ENCODE measurements around the gene FAM118A. TPM values are rescaled to one million over a fixed set of nuclear protein-coding genes. Genes with fewer than 3 reads are reported as not detected.
"Not testable (repeated sequence)": the region's sequence is repeated elsewhere in the genome, so short reads cannot be mapped to it uniquely, and the experiment has no call there.

FAM118A gene
- total RNA-seq, 1 donor from 2014 or later: 32.0 TPM

DNA sequence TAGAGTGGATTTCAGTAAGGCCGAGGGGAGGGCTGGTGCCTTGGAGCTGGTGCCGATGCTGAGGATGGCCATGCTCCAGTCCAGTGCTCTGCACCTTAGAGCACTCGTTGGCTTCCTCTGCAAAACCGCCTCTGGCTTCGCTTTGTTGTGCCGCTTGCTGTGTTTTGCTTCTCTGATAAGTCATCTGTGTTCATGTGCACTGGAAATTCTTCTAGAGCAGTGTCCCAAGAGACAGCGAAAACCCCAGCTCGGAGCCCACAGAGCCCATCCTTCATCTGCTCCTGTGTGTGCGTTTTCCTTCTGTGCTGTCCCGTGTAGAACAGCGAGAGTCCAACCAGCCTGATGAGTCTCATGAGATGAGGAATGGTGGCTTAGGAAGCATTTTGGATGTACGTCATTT lies 12.1 kb downstream of the FAM118A start:
- Mint-ChIP-seq H3K27me3 (no peaks in the 10 kb centered on the region), H3K36me3 (ENCODE audit: low read depth) (peaks cover 42% of the 10 kb centered on the region), H3K4me1 (peaks cover 52% of the 10 kb centered on the region), H3K4me3 (peak overlapping the region; percentile 35), H3K27ac (peak overlapping the region; percentile 66), H3K9me3 (no peaks in the 10 kb centered on the region)
- DNase-seq: no peak
- intact Hi-C loops (cut with micrococcal nuclease): no loop called here

DNA sequence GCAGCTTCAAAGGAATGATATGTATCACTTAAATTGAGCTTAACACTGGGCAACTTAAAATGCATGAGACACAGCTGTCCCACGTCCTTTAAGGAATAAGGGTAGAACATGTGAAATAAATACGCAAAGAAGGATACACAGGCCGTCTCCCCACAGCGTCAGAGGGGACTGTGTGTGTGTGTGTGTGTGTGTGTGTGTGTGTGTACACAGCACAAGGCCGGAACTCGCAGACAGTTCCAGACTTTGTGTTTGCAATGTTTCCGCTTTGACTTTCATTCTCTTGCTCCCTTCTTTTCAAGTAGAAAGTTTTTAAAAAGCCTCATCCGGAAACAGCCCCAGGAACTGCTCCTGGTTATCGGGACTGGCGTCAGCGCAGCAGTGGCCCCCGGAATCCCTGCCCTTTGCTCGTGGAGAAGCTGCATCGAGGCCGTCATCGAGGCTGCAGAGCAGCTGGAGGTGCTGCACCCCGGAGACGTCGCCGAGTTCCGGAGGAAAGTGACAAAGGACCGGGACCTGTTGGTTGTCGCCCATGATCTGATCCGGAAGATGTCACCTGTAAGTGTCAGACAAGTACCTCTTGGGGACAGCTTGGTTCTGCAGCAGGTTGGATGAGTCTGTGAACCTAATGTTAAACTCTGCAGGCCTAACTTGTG lies 13.3 kb downstream of the FAM118A start:
- Mint-ChIP-seq H3K4me1 (peaks cover 43% of the 10 kb centered on the region), H3K27ac (peak overlapping the region; percentile 29), H3K4me3 (peak overlapping the region; percentile 32), H3K36me3 (ENCODE audit: low read depth) (peaks cover 50% of the 10 kb centered on the region), H3K9me3 (no peaks in the 10 kb centered on the region), H3K27me3 (no peaks in the 10 kb centered on the region)
- DNase-seq: no peak
- intact Hi-C loops (cut with micrococcal nuclease): no loop called here

DNA sequence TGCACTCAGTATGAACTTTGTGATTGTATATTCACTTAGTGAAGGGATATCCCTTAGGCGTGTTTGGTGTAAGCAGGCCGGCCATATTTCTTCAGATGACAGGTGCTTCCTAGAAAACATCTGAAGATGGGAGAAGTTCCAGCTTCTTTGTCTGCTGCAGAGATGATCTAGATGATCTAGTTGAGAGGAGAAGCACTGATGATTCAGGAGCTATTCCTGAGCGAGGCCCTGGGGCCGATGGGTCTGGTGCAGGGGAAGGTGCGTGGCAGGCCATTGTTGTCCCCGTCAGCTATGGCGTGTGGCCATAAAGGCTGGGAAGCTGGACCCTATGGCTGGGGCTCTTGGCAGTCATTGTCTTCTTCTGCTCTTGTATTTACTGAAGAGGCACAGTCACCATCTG lies 14.0 kb downstream of the FAM118A start:
- H3K4me3 Mint-ChIP-seq: peak overlapping the region; percentile 46
- intact Hi-C loops (cut with micrococcal nuclease): no loop called here
- peaks cover 51% of the 10 kb centered on the region for H3K36me3 Mint-ChIP-seq (ENCODE audit: low read depth)

DNA sequence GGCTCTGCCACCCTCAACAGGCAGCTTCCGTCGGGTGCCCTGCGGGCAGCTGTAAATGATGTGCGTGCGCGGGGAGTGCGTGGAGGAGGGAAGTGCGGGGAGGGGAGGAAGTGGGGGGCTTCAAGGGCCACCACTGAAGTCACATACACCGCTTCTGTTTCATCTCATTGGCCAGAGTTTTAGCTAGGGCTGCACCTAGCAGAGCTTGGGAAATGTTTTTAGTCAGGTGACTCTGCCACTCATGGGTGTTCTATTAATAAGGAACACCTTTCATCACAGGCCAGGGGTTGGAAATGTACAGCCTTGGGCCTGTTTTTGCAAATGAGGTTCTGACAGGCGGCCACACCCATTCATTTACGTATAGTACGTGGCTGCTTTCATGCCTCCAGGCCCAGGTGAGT lies 14.6 kb downstream of the FAM118A start:
- no peak for DNase-seq
- H3K4me1 Mint-ChIP-seq: peaks cover 33% of the 10 kb centered on the region
- intact Hi-C loops (cut with micrococcal nuclease): no loop called here
- H3K4me3 Mint-ChIP-seq: no peak overlapping the region
- H3K9me3 Mint-ChIP-seq: no peaks in the 10 kb centered on the region
- peaks cover 58% of the 10 kb centered on the region for H3K36me3 Mint-ChIP-seq (ENCODE audit: low read depth)
- H3K27me3 Mint-ChIP-seq: no peaks in the 10 kb centered on the region
- H3K27ac Mint-ChIP-seq: no peak overlapping the region

More for the DNA sequence above, 14.0 kb downstream of the FAM118A start:
- H3K27me3 Mint-ChIP-seq: no peaks in the 10 kb centered on the region
- no peak for DNase-seq
- no peaks in the 10 kb centered on the region for H3K9me3 Mint-ChIP-seq
- peaks cover 38% of the 10 kb centered on the region for H3K4me1 Mint-ChIP-seq
- H3K27ac Mint-ChIP-seq: peak overlapping the region; percentile 53

DNA sequence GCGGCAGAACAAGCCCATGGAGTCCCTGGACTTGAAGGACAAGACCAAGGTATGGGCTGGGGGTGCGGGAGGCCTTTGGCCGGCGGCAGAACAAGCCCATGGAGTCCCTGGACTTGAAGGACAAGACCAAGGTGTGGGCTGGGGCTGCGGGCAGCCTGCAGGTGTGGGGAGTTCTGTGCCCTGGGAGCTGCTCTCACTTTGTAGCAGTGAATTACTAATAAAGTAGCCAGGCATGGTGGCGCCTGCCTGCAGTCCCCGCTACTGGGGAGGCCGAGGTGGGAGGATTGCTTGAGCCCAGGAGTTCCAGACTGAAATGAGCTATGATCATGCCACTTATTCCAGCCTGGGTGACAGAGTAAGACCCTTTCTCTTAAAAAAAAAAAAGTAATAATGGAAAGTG lies 18.5 kb downstream of the FAM118A start:
- H3K27ac Mint-ChIP-seq; H3K27me3 Mint-ChIP-seq; H3K4me3 Mint-ChIP-seq; intact Hi-C loops (cut with micrococcal nuclease); DNase-seq; H3K9me3 Mint-ChIP-seq: not testable (repeated sequence)
- peaks cover 10% of the 10 kb centered on the region for H3K4me1 Mint-ChIP-seq
- H3K36me3 Mint-ChIP-seq (ENCODE audit: low read depth): peaks cover 58% of the 10 kb centered on the region

DNA sequence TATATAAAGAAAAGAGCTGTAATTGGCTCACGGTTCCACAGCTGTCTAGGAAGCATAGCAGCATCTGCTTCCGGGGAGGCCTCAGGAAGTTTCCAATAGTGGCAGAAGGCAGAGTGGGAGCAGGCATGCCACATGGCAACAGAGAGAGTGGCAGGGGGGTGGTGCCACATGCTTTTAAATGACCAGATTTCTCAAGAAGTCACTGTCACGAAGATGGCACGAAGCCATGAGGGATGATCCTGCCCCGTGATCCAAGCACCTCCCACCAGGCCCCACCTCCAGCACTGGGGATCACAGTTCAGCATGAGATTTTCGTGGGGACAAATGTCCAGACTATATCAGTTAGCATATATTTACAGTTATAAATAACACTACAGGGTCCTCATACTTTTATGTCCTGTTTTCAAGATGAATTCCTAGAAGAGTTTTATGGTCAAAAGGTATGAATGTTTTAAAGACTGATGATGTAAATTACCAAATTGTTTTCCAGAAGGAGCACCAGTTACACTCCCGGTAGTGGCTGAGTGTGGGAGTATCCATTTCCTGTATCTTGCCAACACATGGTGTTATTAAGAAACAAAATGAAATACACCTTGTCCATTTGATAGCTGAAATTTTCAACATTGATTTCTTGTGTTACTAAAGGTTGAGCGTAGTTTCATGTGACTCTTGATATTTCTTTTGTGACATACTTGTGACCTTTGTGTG lies 19.2 kb downstream of the FAM118A start:
- peak overlapping the region; percentile 25 for H3K27ac Mint-ChIP-seq
- no peak overlapping the region for H3K4me3 Mint-ChIP-seq
- peaks cover 51% of the 10 kb centered on the region for H3K36me3 Mint-ChIP-seq (ENCODE audit: low read depth)
- peaks cover 7% of the 10 kb centered on the region for H3K4me1 Mint-ChIP-seq
- no peaks in the 10 kb centered on the region for H3K27me3 Mint-ChIP-seq
- intact Hi-C loops (cut with micrococcal nuclease): no loop called here
- no peaks in the 10 kb centered on the region for H3K9me3 Mint-ChIP-seq
- no peak for DNase-seq

DNA sequence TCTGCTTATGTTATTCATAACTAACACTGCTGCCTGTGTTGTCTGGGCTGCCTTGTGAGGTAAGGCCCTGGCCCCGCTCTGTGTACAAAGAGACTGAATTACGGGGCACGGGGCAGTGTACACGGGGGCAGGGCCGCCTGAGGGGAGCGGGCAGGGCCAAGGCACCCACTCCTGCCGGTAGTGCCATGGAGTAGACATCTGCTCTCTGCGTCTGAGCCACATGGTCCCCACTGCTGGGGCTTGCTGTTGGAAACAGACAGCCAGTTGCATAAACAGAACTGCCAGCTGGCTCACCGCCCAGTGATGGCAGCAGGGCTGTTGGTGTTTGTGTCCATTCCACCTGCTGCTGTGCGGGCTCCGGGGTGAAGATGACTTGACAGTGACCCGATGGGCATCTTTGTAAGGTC lies 19.8 kb downstream of the FAM118A start:
- H3K4me1 Mint-ChIP-seq: peaks cover 5% of the 10 kb centered on the region
- peaks cover 51% of the 10 kb centered on the region for H3K36me3 Mint-ChIP-seq (ENCODE audit: low read depth)
- intact Hi-C loops (cut with micrococcal nuclease): no loop called here
- H3K27me3 Mint-ChIP-seq: no peaks in the 10 kb centered on the region
- peak overlapping the region; percentile 25 for H3K27ac Mint-ChIP-seq
- H3K9me3 Mint-ChIP-seq: no peaks in the 10 kb centered on the region
- no peak overlapping the region for H3K4me3 Mint-ChIP-seq
- DNase-seq: no peak

DNA sequence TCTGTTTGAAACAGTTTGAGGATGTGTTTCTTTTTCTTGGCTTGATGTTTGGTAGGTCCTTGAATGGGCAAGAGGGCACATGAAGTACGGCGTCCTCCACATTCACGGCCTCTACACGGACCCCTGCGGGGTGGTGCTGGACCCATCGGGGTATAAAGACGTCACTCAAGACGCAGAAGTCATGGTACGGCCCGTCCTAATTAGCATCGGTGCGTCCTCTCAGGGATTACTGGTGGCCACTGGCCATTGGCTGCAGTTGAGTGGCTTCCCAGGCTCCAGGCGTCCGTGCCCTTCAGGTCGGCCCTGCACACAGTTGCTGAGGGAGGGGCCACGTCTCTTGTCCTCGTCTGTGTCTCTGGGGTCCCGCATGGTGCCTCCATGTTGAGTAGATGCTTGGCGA lies 20.8 kb downstream of the FAM118A start:
- H3K27ac Mint-ChIP-seq: no peak overlapping the region
- intact Hi-C loops (cut with micrococcal nuclease): no loop called here
- no peak overlapping the region for H3K4me3 Mint-ChIP-seq
- H3K4me1 Mint-ChIP-seq: peaks cover 3% of the 10 kb centered on the region
- DNase-seq: no peak
- no peaks in the 10 kb centered on the region for H3K9me3 Mint-ChIP-seq
- peaks cover 50% of the 10 kb centered on the region for H3K36me3 Mint-ChIP-seq (ENCODE audit: low read depth)
- H3K27me3 Mint-ChIP-seq: no peaks in the 10 kb centered on the region

DNA sequence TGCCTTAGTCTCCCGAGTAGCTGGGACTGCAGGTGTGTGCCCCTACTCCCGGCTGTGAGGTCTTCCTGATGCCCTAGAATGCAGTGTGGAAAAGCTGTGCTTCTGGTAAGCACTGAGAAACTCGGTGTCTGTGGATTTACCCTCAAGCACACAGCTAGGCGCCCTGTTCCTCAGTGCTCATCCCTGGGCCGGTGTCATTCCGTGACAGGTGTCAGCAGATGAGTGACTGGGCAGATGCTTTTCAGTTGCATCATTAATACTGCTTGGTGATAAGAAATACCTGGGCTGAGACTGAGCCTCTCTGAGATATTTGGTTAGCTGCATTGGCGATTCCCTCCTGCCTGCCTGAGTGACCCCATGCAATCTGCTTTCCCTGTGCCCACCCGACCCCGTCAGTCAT lies 21.8 kb downstream of the FAM118A start:
- intact Hi-C loops (cut with micrococcal nuclease): no loop called here
- Mint-ChIP-seq H3K36me3 (ENCODE audit: low read depth) (peaks cover 50% of the 10 kb centered on the region), H3K4me1 (peaks cover 3% of the 10 kb centered on the region), H3K27ac (no peak overlapping the region), H3K4me3 (no peak overlapping the region), H3K27me3 (no peaks in the 10 kb centered on the region), H3K9me3 (no peaks in the 10 kb centered on the region)
- no peak for DNase-seq

DNA sequence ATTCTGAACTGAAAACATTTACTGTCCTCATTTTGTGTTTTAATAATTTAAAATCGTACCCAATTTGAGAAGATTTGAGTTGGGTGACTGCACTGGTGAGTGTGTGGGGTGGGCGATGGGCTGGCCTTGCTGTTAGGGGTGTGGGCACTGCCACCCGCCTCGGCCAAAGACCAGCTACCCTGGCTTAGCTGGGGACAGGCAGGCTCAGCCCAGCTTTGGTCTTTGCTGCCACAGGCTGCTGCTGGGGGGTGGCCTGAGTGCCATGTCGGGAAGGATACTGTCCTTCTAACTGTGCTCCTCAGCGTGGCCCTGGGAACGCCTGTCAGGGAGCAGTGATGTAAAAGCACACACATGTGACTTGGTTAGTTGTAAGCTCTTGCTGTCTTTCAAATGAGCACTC lies 22.3 kb downstream of the FAM118A start:
- H3K9me3 Mint-ChIP-seq: no peaks in the 10 kb centered on the region
- H3K27me3 Mint-ChIP-seq: no peaks in the 10 kb centered on the region
- peaks cover 3% of the 10 kb centered on the region for H3K4me1 Mint-ChIP-seq
- H3K4me3 Mint-ChIP-seq: no peak overlapping the region
- H3K27ac Mint-ChIP-seq: no peak overlapping the region
- DNase-seq: no peak
- intact Hi-C loops (cut with micrococcal nuclease): no loop called here
- peaks cover 55% of the 10 kb centered on the region for H3K36me3 Mint-ChIP-seq (ENCODE audit: low read depth)

DNA sequence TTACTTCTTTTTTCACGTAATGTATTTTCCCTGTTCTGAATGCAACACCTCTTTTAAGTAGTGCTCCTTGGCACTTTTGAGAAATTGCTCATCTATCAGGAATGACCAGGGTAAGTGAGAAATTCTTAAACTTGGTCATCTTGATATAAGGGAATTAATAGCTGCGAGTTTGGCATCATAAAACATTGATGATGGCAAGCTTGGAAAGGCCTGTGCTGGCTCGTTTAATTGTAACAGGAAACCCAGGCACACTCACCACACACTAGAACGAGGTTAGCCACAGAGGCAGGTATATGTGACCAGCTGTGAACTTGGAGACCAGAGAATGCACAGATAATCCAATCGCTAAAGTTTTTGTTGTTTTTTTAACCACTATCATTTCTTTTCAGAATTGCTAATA lies 24.3 kb downstream of the FAM118A start:
- intact Hi-C loops (cut with micrococcal nuclease): no loop called here
- peak; percentile 67 for DNase-seq
- Mint-ChIP-seq H3K9me3 (no peaks in the 10 kb centered on the region), H3K27ac (no peak overlapping the region), H3K36me3 (ENCODE audit: low read depth) (peaks cover 51% of the 10 kb centered on the region), H3K4me3 (no peak overlapping the region), H3K27me3 (no peaks in the 10 kb centered on the region), H3K4me1 (peaks cover 3% of the 10 kb centered on the region)

DNA sequence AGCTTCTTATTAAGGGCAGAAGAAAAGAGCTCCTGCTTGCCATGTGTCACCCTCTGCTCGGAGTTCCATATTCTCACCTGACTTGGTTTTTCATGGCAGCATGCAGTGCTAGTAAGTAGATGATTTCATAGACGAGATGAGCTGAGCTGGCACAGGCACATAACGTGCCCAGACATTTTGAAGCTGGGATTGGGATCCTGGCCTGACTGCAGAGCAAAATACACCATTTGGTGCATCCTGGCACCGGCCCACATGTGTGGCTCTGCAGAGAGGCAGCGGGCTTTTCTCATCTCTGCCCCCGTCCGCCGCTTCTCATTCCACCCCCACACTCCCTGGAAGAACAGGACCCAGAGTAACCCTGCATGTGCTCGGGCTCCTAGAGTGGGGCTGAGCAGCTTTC lies 24.8 kb downstream of the FAM118A start:
- H3K4me1 Mint-ChIP-seq: no peaks in the 10 kb centered on the region
- peaks cover 49% of the 10 kb centered on the region for H3K36me3 Mint-ChIP-seq (ENCODE audit: low read depth)
- no peaks in the 10 kb centered on the region for H3K27me3 Mint-ChIP-seq
- no peak overlapping the region for H3K27ac Mint-ChIP-seq
- DNase-seq: no peak
- intact Hi-C loops (cut with micrococcal nuclease): no loop called here
- H3K4me3 Mint-ChIP-seq: no peak overlapping the region
- no peaks in the 10 kb centered on the region for H3K9me3 Mint-ChIP-seq

DNA sequence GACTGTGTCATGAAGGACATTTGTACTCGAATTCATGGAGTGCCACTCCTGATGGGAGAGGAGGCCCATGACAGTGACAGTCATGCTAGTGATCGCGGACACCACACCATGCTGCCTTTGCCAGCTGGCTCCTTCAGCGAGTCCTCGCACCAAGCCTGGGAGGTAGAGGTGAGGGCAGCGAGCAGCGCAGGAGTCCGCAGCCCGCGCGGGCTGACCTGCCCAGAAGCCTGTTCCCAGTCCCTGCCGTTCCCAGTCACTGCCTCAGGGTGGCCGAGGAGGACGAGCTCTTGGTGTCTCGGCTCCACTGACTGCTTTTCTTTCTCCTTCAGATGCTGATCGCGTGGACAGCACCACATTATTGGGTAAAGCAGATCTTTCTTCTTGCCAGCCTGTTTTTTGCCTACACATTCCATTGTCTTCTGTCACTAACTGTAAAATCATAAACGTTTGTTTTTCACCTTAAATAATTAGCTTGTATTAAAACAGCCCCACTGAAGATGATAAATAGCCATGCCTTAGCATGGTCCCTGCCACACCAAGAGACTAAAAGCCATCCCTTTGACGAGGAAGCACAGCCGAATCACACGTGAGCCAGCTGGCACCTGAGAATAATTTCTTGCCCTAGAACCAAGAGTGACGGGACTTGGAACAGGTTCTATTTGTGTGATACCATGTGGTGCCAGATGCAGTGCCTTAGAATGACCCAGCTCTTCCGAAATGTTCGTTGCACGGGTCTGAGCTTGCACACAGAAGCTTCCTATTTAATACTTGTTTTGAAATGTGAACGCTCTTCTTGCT lies 25.5 kb downstream of the FAM118A start:
- Mint-ChIP-seq H3K36me3 (ENCODE audit: low read depth) (peaks cover 52% of the 10 kb centered on the region), H3K4me3 (no peak overlapping the region), H3K27ac (no peak overlapping the region), H3K27me3 (no peaks in the 10 kb centered on the region), H3K9me3 (no peaks in the 10 kb centered on the region), H3K4me1 (no peaks in the 10 kb centered on the region)
- intact Hi-C loops (cut with micrococcal nuclease): no loop called here
- DNase-seq: no peak

DNA sequence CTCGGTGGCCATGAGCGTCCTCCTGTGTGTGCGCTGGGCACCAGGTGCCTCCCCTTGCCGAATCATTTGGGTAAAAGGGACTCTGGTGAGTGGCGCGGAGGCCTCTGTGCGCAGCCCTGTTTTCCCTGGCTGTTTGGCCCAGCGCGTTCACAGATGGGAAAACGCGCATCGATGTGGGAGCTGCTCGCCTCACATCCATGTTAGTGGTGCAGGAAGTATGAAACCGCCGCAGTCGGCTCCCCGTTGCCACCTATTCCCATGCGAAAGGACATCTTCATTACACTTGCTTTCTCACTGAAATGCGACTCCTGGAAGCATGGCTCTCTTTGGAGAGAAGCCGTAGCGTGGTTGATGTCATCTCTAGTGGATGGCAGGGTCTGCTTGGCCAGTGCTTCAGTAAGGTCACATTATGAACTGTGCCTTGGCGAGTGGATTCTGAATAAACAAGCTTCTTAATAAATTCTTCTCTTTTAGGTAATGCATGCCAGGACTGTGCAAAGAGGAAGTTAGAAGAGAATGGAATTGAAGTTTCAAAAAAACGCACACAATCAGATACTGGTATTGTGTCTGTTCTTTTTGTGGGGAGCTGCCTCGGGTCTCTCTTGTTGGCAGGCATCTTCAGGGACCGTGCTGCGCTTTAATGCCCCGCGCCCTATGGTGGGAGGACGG lies 26.3 kb downstream of the FAM118A start:
- Mint-ChIP-seq H3K4me1 (peaks cover 3% of the 10 kb centered on the region), H3K27ac (no peak overlapping the region), H3K36me3 (ENCODE audit: low read depth) (peaks cover 53% of the 10 kb centered on the region), H3K27me3 (no peaks in the 10 kb centered on the region), H3K4me3 (no peak overlapping the region), H3K9me3 (no peaks in the 10 kb centered on the region)
- DNase-seq: no peak
- intact Hi-C loops (cut with micrococcal nuclease): no loop called here

All from activated CD4-positive, alpha-beta T cell treated with anti-CD3 and anti-CD28 coated beads, Interleukin-2, amount 10 ng/mL, durations not matched to agents 24 days and 14 days (primary cell).